A549 (cell line): ENCODE measurements around the gene PLEKHG3. TPM values are rescaled to one million over a fixed set of nuclear protein-coding genes. Genes with fewer than 3 reads are reported as not detected.

Source experiments
- ATAC-seq, 2 experiments: fragments of 200-7000 bp in 1 of 2; fragments of >200 bp in 1 of 2; cut with Nextera tagmentation in 1 of 2; cut with Tn5 transposase in 1 of 2; 3 replicates each; pipeline versions ENCODE4 v1.8.0 to v1.9.1; 2018 to 2020; ENCODE audit warnings: mild to moderate bottlenecking in 1 of 2, moderate library complexity in 1 of 2
- CTCF ChIA-PET: fragments of 300-600 bp; sonication (Branson Sonifier 250); formaldehyde crosslinking; extraction: SDS; loops from one replicate; lab custom pipeline; 2021; ENCODE audit warnings: antibody characterized with exemption, inconsistent platforms; lab: Yijun Ruan, JAX
- POLR2A ChIA-PET: fragments of 350-600 bp; formaldehyde crosslinking; extraction: SDS; loops from one replicate; lab custom pipeline; 2021; ENCODE audit warnings: antibody characterized with exemption, inconsistent platforms; lab: Yijun Ruan, JAX
- DNase-seq, 2 experiments: peaks; one replicate each; pipeline versions ENCODE4 v3.0.0 to v3.0.0-alpha.2; 2011 to 2016; ENCODE audit warnings: low read depth in 1 of 2, low spot score in 1 of 2
- FAIRE-seq: peaks from 2 replicates; lab custom pipeline; 2011; peaks lifted over from hg19 to GRCh38; lab: Jason Lieb, UNC
- H3K27ac ChIP-seq, 2 experiments: fragments of >200 bp; sonication (Bioruptor Twin); formaldehyde crosslinking; 3 replicates each; pipeline ENCODE4 v1.5.1; 2016 to 2017
- H3K4me1 ChIP-seq: fragments of >200 bp; sonication (Bioruptor Twin); formaldehyde crosslinking; 3 replicates; pipeline ENCODE4 v1.6.1; 2016
- H3K4me2 ChIP-seq: fragments of >200 bp; sonication (Bioruptor Twin); formaldehyde crosslinking; 3 replicates; pipeline ENCODE4 v1.6.1; 2016
- H3K4me3 ChIP-seq: fragments of >200 bp; sonication (Bioruptor Twin); formaldehyde crosslinking; 3 replicates; pipeline ENCODE4 v1.5.1; 2016
- H3K9me3 ChIP-seq: fragments of >200 bp; sonication (Bioruptor Twin); formaldehyde crosslinking; 3 replicates; pipeline ENCODE4 v1.6.1; 2016
- BHLHE40 ChIP-seq: IDR thresholded peaks from 2 replicates; pipeline ENCODE4 v1.6.1; 2012; ENCODE audit warnings: low read depth, low read length, inconsistent platforms
- CBX2 ChIP-seq: fragments of 200-600 bp; sonication (generic); IDR thresholded peaks from 2 replicates; pipeline ENCODE4 v1.6.1; 2016; ENCODE audit warnings: low read depth, mild to moderate bottlenecking, borderline replicate concordance
- CBX8 ChIP-seq: fragments of 200-600 bp; sonication (generic); IDR thresholded peaks from 2 replicates; pipeline ENCODE4 v1.6.1; 2016
- CEBPB ChIP-seq, 2 experiments: fragments of >200 bp in 1 of 2; sonication (Bioruptor Twin) in 1 of 2; formaldehyde crosslinking in 1 of 2; IDR thresholded peaks; 2 replicates each; pipeline ENCODE4 v1.6.1; 2012 to 2016
- EHF ChIP-seq: fragments of 250-450 bp; sonication (Bioruptor Pico); IDR thresholded peaks from 2 replicates; pipeline ENCODE4 v1.5.0; 2020; ENCODE audit warnings: mild to moderate bottlenecking
- ESRRA ChIP-seq: fragments of 150-350 bp; IDR thresholded peaks from 2 replicates; pipeline ENCODE4 v1.6.1; 2014; ENCODE audit warnings: mild to moderate bottlenecking, low read length, borderline replicate concordance
- FOSB ChIP-seq: fragments of 250-450 bp; sonication (Bioruptor Pico); IDR thresholded peaks from 2 replicates; pipeline ENCODE4 v1.5.0; 2020; ENCODE audit warnings: mild to moderate bottlenecking, moderate library complexity
- GATA3 ChIP-seq: IDR thresholded peaks from 2 replicates; pipeline ENCODE4 v1.6.1; 2012; ENCODE audit warnings: borderline replicate concordance
- HEYL ChIP-seq: fragments of 250-450 bp; sonication (Bioruptor Pico); IDR thresholded peaks from 2 replicates; pipeline ENCODE4 v1.8.0; 2021; ENCODE audit warnings: mild to moderate bottlenecking, moderate library complexity
- HOXB13 ChIP-seq: fragments of 250-450 bp; sonication (Bioruptor Pico); IDR thresholded peaks from 2 replicates; pipeline ENCODE4 v1.5.0; 2020; ENCODE audit warnings: low read depth, mild to moderate bottlenecking, moderate library complexity
- KDM1A ChIP-seq: fragments of 200-600 bp; sonication (generic); IDR thresholded peaks from 2 replicates; pipeline ENCODE4 v1.6.1; 2016; ENCODE audit warnings: low read depth, mild to moderate bottlenecking
- MAZ ChIP-seq: fragments of 150-350 bp; IDR thresholded peaks from 2 replicates; pipeline ENCODE4 v1.6.1; 2014; ENCODE audit warnings: antibody characterized with exemption, low read depth, low read length, borderline replicate concordance
- NR3C1 ChIP-seq: fragments of >200 bp; sonication (Bioruptor Twin); formaldehyde crosslinking; IDR thresholded peaks from 3 replicates; pipeline ENCODE4 v1.6.1; 2017
- POLR2A ChIP-seq: IDR thresholded peaks from 2 replicates; pipeline ENCODE4 v1.6.1; 2012; ENCODE audit warnings: mild to moderate bottlenecking, low read length
- POLR2AphosphoS2 ChIP-seq: conservative IDR thresholded peaks from 2 replicates; pipeline ENCODE4 v1.6.1; 2012; ENCODE audit warnings: low read length, improper control_type of control experiment, inconsistent platforms
- TFCP2L1 ChIP-seq: fragments of 250-450 bp; sonication (Bioruptor Pico); IDR thresholded peaks from 2 replicates; pipeline ENCODE4 v1.5.0; 2021; ENCODE audit warnings: mild to moderate bottlenecking
- ZFP36 ChIP-seq: fragments of 450-650 bp; IDR thresholded peaks from 2 replicates; pipeline ENCODE4 v1.6.1; 2014; ENCODE audit warnings: borderline replicate concordance; ENCODE audit not compliant: partially characterized antibody
- ZSCAN20 ChIP-seq: fragments of 250-450 bp; sonication (Bioruptor Pico); IDR thresholded peaks from 2 replicates; pipeline ENCODE4 v1.8.0; 2022; ENCODE audit warnings: mild to moderate bottlenecking, moderate library complexity
- WGBS: methylation state at CpG from one replicate; pipeline ENCODE4 v1.1.6; 2017; ENCODE audit errors: missing lambda C conversion rate; 5-methylcytosine and 5-hydroxymethylcytosine counted together
- polyA plus RNA-seq, 4 experiments: library from polyadenylated mRNA; depleted of rRNA in 3 of 4; stranded (reverse); fragments of >200 nt; fragmentation: RNase III in 1 of 4; extraction: RNeasy Plus Mini Kit Qiagen cat#74134 plus additional on column Dnase treatment in 1 of 4; gene quantifications; 2 replicates in 3 of 4; 3 replicates in 1 of 4; pipeline ENCODE4 v1.2.3, GENCODE V29; 2011 to 2017
- TF ChIP-seq, protein P1 (sequence below): fragments of >200 bp; sonication (Bioruptor Twin); formaldehyde crosslinking; IDR thresholded peaks from 3 replicates; pipeline ENCODE4 v1.5.1; 2016
- TF ChIP-seq, protein P2 (sequence below): fragments of >200 bp; sonication (Bioruptor Twin); formaldehyde crosslinking; IDR thresholded peaks from 3 replicates; pipeline ENCODE4 v1.6.1; 2016
- TF ChIP-seq, protein P3 (sequence below): fragments of >200 bp; sonication (Bioruptor Twin); formaldehyde crosslinking; IDR thresholded peaks from 2 replicates; pipeline ENCODE4 v1.6.1; 2016
- TF ChIP-seq, protein P4 (sequence below): fragments of 200-600 bp; sonication (generic); IDR thresholded peaks from 2 replicates; pipeline ENCODE4 v1.6.1; 2016; ENCODE audit warnings: antibody characterized with exemption, mild to moderate bottlenecking, moderate library complexity

PLEKHG3 gene
- polyA plus RNA-seq, 2 of the 4 experiments (the other 2 are of a cell fraction) = 21.9 to 30.5 TPM

DNA sequence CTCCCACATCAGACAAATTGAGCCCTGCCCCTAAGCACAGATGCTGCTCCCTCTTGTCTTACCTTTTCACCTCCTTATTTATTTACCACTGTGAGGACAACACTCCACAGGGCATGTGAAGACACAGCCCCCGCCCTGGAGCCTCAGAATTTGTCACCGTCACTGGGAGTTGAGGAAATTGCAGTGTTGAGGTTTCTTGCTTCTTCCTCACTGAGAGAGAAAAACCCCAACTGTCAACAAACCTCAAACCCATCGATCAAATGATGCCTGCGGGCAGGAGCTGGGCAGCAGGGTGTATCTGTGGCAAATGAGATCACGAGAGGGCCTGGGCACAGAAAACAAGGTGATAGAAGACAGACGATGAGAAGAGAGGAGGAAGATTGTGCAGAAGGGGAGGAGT, 30.5 kb upstream of the PLEKHG3 start:
- peaks cover 30% of the 10 kb centered on the region for H3K4me1 ChIP-seq
- CTCF ChIA-PET = interaction anchor here (0.6 to 15.1 kb wide), 13 partner anchors 8 to 274 kb away, joined by 3 to 147 read pairs (median 10); no protein-coding TSS in a partner anchor
- POLR2A ChIA-PET = interaction anchor here (0.8 to 1.2 kb wide), 2 partner anchors 89 to 134 kb away, joined by 3 to 4 read pairs; partner anchors contain the start of gene HSPA2
- no peak for FAIRE-seq
- no peak for TF ChIP-seq POLR2A
- no peak for TF ChIP-seq GATA3
- TF ChIP-seq, protein P1, sequence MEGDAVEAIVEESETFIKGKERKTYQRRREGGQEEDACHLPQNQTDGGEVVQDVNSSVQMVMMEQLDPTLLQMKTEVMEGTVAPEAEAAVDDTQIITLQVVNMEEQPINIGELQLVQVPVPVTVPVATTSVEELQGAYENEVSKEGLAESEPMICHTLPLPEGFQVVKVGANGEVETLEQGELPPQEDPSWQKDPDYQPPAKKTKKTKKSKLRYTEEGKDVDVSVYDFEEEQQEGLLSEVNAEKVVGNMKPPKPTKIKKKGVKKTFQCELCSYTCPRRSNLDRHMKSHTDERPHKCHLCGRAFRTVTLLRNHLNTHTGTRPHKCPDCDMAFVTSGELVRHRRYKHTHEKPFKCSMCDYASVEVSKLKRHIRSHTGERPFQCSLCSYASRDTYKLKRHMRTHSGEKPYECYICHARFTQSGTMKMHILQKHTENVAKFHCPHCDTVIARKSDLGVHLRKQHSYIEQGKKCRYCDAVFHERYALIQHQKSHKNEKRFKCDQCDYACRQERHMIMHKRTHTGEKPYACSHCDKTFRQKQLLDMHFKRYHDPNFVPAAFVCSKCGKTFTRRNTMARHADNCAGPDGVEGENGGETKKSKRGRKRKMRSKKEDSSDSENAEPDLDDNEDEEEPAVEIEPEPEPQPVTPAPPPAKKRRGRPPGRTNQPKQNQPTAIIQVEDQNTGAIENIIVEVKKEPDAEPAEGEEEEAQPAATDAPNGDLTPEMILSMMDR = no peak
- no peak for TF ChIP-seq CBX2
- no peak for TF ChIP-seq HOXB13
- TF ChIP-seq EHF = no peak
- TF ChIP-seq, protein P2, sequence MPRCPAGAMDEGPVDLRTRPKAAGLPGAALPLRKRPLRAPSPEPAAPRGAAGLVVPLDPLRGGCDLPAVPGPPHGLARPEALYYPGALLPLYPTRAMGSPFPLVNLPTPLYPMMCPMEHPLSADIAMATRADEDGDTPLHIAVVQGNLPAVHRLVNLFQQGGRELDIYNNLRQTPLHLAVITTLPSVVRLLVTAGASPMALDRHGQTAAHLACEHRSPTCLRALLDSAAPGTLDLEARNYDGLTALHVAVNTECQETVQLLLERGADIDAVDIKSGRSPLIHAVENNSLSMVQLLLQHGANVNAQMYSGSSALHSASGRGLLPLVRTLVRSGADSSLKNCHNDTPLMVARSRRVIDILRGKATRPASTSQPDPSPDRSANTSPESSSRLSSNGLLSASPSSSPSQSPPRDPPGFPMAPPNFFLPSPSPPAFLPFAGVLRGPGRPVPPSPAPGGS = no peak
- TF ChIP-seq FOSB (CRISPR knock-in tag) = no peak
- TF ChIP-seq, all 56 proteins: peak for 0
- no peaks in the 10 kb centered on the region for H3K9me3 ChIP-seq
- DNase-seq (no peak), ATAC-seq (no peak)
- H3K27ac ChIP-seq = peak overlapping the region; percentile 21 to 79; a peak in 3 of 6 replicates
- no peak overlapping the region for H3K4me3 ChIP-seq
- WGBS = 70% methylated on average over 6 of the region's 6 CpGs
- no peak overlapping the region for H3K4me2 ChIP-seq

DNA sequence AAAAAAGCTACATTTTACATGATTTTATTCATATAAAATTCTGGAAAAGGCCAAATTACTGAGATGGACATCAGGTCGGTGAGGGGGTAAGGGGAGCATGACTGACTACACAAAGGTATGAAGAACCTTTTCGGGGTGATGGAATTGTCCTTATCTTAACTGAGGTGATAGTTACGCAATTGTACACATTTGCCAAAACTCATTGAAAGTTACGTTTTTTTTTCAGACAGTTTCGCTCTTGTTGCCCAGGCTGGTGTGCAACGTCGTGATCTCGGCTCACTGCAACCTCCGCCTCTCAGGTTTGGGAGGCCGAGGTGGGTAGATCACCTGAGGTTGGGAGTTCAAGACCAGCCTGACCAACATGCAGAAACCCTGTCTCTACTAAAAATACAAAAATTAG, 29.4 kb upstream of the PLEKHG3 start:
- H3K4me1 ChIP-seq = peaks cover 30% of the 10 kb centered on the region
- ChIA-PET POLR2A (no interaction called here), CTCF (interaction anchor here (0.6 to 15.1 kb wide), 11 partner anchors 15 to 237 kb away, joined by 3 to 147 read pairs (median 9); no protein-coding TSS in a partner anchor)
- 89% methylated on average over 10 of the region's 10 CpGs for WGBS
- H3K4me3 ChIP-seq = no peak overlapping the region
- TF ChIP-seq ZFP36 (no peak), CEBPB (IDR thresholded peaks at IDR 0.05) (peak; percentile 50 to 68; a peak in 3 of 4 replicates)
- DNase-seq = no peak
- no peak overlapping the region for H3K4me2 ChIP-seq
- peak overlapping the region in 1 of 2 experiments; percentile 79; a peak in 3 of 6 replicates for H3K27ac ChIP-seq
- no peak for FAIRE-seq
- no peak for ATAC-seq
- H3K9me3 ChIP-seq = no peaks in the 10 kb centered on the region

DNA sequence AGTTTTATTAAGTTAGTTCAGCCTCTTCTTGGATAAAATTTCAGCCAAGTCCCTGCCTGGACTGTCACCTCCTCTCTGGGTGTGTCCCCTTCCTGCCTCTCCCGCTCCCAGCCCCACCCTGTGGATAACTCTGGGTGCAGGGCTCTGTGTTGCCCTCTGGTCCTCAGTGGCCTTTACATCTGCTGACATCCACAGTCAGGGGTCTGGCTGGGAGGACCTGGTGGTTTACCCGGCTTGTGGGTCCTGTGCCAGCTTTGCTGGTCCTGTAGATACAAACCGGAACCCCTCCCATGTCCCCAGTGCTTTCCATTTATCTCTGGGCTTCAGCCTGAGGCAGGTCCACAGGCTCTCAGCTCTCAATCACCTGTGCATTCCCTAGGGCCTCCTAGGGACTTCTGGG, 28.9 kb upstream of the PLEKHG3 start:
- ATAC-seq (no peak), FAIRE-seq (no peak), DNase-seq (no peak)
- Histone ChIP-seq H3K9me3 (no peaks in the 10 kb centered on the region), H3K4me3 (no peak overlapping the region), H3K4me1 (peaks cover 34% of the 10 kb centered on the region), H3K4me2 (no peak overlapping the region; the same call in 2 of the 3 replicates), H3K27ac (peak overlapping the region in 1 of 2 experiments; percentile 79; a peak in 3 of 6 replicates)
- POLR2A ChIA-PET = no interaction called here
- 61% methylated on average over 3 of the region's 3 CpGs for WGBS
- CTCF ChIA-PET = interaction anchor here (1.0 to 15.1 kb wide), 7 partner anchors 18 to 236 kb away, joined by 3 to 147 read pairs (median 10); no protein-coding TSS in a partner anchor
- TF ChIP-seq NR3C1 (no peak), BHLHE40 (no peak), ESRRA (no peak), CBX8 (no peak)
- TF ChIP-seq, protein P3, sequence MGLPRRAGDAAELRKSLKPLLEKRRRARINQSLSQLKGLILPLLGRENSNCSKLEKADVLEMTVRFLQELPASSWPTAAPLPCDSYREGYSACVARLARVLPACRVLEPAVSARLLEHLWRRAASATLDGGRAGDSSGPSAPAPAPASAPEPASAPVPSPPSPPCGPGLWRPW = no peak

DNA sequence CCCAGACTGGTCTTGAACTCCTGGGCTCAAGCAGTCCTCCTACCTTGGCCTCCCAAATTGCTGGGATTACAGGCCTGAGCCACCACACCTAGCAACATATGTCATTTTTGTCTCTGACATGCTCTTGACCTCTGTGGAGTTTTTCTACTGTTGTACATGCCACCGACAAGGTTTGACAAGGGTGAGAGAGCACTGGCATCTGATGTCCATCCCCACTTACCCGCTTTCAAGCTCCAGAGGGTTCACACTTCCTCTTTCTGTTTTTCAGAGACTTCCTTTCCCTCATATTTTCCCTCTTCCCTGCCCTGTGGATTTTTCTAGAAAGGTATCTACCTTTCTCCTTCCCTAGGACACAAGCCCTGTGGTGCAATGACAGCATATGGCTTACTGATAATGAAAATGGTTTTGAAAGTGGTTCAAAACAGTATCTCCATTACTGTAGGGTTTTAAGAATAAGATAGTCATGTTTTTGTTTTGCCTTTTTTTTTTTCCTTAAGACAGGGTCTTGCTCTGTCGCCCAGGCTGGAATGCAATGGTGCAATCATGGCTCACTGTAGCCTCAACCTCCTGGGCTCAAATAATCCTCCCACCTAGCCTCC, 27.7 kb upstream of the PLEKHG3 start:
- DNase-seq (no peak), FAIRE-seq (no peak), ATAC-seq (no peak)
- Histone ChIP-seq H3K4me3 (no peak overlapping the region), H3K9me3 (no peaks in the 10 kb centered on the region), H3K4me2 (no peak overlapping the region), H3K27ac (peak overlapping the region in 1 of 2 experiments; percentile 8; a peak in 1 of 6 replicates), H3K4me1 (peaks cover 42% of the 10 kb centered on the region)
- POLR2A ChIA-PET = no interaction called here
- WGBS = 85% methylated on average over 3 of the region's 3 CpGs
- CTCF ChIA-PET = interaction anchor here (0.7 to 15.1 kb wide), 9 partner anchors 28 to 247 kb away, joined by 3 to 147 read pairs (median 5); no protein-coding TSS in a partner anchor
- TF ChIP-seq POLR2AphosphoS2 (no peak), TFCP2L1 (CRISPR knock-in tag) (no peak), HOXB13 (no peak), MAZ (no peak), KDM1A (no peak), ZSCAN20 (CRISPR knock-in tag) (no peak), HEYL (no peak), POLR2A (no peak)
- TF ChIP-seq, protein P2 = no peak
- TF ChIP-seq, protein P4, sequence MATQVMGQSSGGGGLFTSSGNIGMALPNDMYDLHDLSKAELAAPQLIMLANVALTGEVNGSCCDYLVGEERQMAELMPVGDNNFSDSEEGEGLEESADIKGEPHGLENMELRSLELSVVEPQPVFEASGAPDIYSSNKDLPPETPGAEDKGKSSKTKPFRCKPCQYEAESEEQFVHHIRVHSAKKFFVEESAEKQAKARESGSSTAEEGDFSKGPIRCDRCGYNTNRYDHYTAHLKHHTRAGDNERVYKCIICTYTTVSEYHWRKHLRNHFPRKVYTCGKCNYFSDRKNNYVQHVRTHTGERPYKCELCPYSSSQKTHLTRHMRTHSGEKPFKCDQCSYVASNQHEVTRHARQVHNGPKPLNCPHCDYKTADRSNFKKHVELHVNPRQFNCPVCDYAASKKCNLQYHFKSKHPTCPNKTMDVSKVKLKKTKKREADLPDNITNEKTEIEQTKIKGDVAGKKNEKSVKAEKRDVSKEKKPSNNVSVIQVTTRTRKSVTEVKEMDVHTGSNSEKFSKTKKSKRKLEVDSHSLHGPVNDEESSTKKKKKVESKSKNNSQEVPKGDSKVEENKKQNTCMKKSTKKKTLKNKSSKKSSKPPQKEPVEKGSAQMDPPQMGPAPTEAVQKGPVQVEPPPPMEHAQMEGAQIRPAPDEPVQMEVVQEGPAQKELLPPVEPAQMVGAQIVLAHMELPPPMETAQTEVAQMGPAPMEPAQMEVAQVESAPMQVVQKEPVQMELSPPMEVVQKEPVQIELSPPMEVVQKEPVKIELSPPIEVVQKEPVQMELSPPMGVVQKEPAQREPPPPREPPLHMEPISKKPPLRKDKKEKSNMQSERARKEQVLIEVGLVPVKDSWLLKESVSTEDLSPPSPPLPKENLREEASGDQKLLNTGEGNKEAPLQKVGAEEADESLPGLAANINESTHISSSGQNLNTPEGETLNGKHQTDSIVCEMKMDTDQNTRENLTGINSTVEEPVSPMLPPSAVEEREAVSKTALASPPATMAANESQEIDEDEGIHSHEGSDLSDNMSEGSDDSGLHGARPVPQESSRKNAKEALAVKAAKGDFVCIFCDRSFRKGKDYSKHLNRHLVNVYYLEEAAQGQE = no peak
